Uterus (tissue), 4 donors: Measurements from ENCODE around the gene CACHD1. TPM values are rescaled to one million over a fixed set of nuclear protein-coding genes. Genes with fewer than 3 reads are reported as not detected.

Experiments
- DNase-seq, 2 donors: peaks; one replicate each; pipeline ENCODE4 v3.0.0-alpha.2; 2019 to 2020
- H3K27ac ChIP-seq, 2 donors: fragments of 200-600 bp; sonication (generic); 1 replicate in 1 of 2; 2 replicates in 1 of 2; pipeline ENCODE4 v1.5.1; 2016 to 2018
- H3K27me3 ChIP-seq, 2 donors: fragments of 200-600 bp; sonication (generic); one replicate each; pipeline ENCODE4 v1.5.1; 2018 to 2019; ENCODE audit warnings: control low read depth in 1 of 2
- H3K36me3 ChIP-seq, 2 donors: fragments of 200-600 bp; sonication (generic); one replicate each; pipeline ENCODE4 v1.5.1; 2019; ENCODE audit warnings: control low read depth in 1 of 2
- H3K4me1 ChIP-seq, 2 donors: fragments of 200-600 bp; sonication (generic); one replicate each; pipeline ENCODE4 v1.5.1; 2018 to 2019; ENCODE audit warnings: control low read depth in 1 of 2
- H3K4me3 ChIP-seq, 2 donors: fragments of 200-600 bp; sonication (generic); 1 replicate in 1 of 2; 2 replicates in 1 of 2; pipeline ENCODE4 v1.5.1; 2018 to 2019; ENCODE audit warnings: mild to moderate bottlenecking in 1 of 2
- H3K9me3 ChIP-seq, 2 donors: fragments of 200-600 bp; sonication (generic); one replicate each; pipeline ENCODE4 v1.5.1; 2019; ENCODE audit warnings: control low read depth in 1 of 2
- POLR2A ChIP-seq, 2 donors: fragments of 450-650 bp; IDR thresholded peaks; one replicate each; pipeline ENCODE4 v1.6.1; 2016; ENCODE audit warnings: antibody characterized with exemption in 2 of 2, mild to moderate bottlenecking in 1 of 2, moderate library complexity in 1 of 2
- intact Hi-C: fragments of 100-400 bp; cut with DNase I; formaldehyde crosslinking; loops from one replicate; pipeline ENCODE4 v1.15.1; 2023; ENCODE audit warnings: low total_unique reads
- total RNA-seq, 4 donors: library from RNA; depleted of rRNA in 3 of 4; stranded (reverse); fragments of >200 nt in 3 of 4; gene quantifications; one replicate each; pipeline versions ENCODE4 v1.1.0 to v1.2.4, GENCODE V29; 2014 to 2023
- TF ChIP-seq, protein P1 (sequence below), 4 experiments: fragments of 200-600 bp in 2 of 4; fragments of 450-650 bp in 2 of 4; sonication (generic) in 2 of 4; IDR thresholded peaks; one replicate each; pipeline ENCODE4 v1.5.1; 2016 to 2019; ENCODE audit warnings: antibody characterized with exemption in 4 of 4, mild to moderate bottlenecking in 2 of 4, moderate library complexity in 1 of 4
- donor health status: DM: yes; HTN: yes; CAD: no.

CACHD1 gene
- total RNA-seq, 4 donors from 2014 or later, result 19.2 to 39.9 (median 28.8) TPM

DNA sequence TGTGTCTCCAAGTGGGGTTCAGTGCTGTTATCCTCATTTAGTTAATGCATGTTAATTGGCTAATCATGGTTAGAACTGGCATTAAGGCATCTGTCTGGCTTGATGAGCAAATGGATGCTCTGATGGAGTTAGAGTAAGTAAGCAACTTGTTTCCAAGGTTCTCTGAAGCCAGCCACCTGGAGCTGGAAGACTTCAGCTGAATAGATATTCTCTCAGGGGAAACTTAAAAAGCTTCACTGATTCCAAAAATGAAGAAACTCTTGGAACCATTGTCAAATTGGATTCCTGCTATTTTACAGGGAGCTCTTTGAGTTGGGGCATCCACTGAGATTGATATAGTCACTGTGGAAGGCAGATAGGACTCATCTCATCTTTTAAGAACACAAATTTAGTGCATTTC is 118.9 kb downstream of the CACHD1 start:
- no peak overlapping the region for H3K27ac ChIP-seq
- intact Hi-C loops, result no loop called here
- H3K9me3 ChIP-seq, result no peaks in the 10 kb centered on the region
- DNase-seq, result no peak
- no peaks in the 10 kb centered on the region for H3K4me1 ChIP-seq
- H3K36me3 ChIP-seq, result no peaks in the 10 kb centered on the region
- H3K27me3 ChIP-seq, result no peaks in the 10 kb centered on the region
- no peak for TF ChIP-seq POLR2A (IDR thresholded peaks at IDR 0.05)
- TF ChIP-seq, protein P1, sequence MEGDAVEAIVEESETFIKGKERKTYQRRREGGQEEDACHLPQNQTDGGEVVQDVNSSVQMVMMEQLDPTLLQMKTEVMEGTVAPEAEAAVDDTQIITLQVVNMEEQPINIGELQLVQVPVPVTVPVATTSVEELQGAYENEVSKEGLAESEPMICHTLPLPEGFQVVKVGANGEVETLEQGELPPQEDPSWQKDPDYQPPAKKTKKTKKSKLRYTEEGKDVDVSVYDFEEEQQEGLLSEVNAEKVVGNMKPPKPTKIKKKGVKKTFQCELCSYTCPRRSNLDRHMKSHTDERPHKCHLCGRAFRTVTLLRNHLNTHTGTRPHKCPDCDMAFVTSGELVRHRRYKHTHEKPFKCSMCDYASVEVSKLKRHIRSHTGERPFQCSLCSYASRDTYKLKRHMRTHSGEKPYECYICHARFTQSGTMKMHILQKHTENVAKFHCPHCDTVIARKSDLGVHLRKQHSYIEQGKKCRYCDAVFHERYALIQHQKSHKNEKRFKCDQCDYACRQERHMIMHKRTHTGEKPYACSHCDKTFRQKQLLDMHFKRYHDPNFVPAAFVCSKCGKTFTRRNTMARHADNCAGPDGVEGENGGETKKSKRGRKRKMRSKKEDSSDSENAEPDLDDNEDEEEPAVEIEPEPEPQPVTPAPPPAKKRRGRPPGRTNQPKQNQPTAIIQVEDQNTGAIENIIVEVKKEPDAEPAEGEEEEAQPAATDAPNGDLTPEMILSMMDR (IDR thresholded peaks at IDR 0.05), result no peak
- no peak overlapping the region for H3K4me3 ChIP-seq

DNA sequence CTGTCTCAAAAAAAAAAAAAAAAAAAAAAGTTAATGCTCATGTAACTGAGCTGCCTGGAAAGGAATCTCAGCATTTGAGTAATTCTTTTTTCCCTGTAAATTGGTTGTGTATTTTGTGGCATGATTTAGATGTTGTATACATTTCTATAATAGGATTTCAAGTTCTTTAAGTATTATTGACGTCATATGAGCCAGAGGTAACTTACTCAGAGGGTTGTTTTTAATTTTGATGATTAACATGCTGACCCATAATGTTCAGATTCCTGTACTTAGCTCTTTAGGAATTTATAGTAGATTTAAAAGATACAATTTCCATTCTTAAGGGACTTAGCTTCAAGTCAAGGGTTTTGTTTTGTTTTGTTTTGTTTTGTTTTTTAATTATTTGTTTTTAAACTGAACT is 120.4 kb downstream of the CACHD1 start:
- H3K4me3 ChIP-seq, result no peak overlapping the region
- TF ChIP-seq POLR2A (IDR thresholded peaks at IDR 0.05), result no peak
- TF ChIP-seq, protein P1 (IDR thresholded peaks at IDR 0.05), result no peak
- no peaks in the 10 kb centered on the region for H3K4me1 ChIP-seq
- no peaks in the 10 kb centered on the region for H3K9me3 ChIP-seq
- H3K27ac ChIP-seq, result no peak overlapping the region
- intact Hi-C loops, result no loop called here
- no peaks in the 10 kb centered on the region for H3K27me3 ChIP-seq
- DNase-seq, result no peak
- H3K36me3 ChIP-seq, result no peaks in the 10 kb centered on the region

DNA sequence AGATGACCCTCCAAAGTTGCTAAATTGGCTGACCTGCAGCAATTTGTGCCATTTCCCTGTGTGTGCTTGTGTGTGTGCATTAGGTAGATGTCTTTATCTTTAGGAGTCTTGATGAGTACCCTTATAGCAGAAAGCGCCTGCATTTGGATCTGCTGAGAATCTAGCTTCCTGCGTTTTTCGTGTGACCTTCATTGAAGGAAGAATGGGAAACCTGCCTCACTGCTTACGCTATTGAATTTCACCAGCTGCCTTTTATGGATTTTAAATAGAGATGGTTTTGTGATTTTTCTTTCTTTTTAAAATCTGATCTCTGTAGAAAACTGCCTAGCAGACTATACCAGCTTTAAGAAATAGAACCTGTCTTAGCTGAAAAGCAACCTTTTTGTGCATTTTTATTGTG is 124.5 kb downstream of the CACHD1 start:
- intact Hi-C loops, result no loop called here
- TF ChIP-seq, protein P1 (IDR thresholded peaks at IDR 0.05), result no peak
- TF ChIP-seq POLR2A (IDR thresholded peaks at IDR 0.05), result no peak
- H3K4me3 ChIP-seq, result no peak overlapping the region
- peak overlapping the region; percentile 7 to 17 for H3K27ac ChIP-seq
- no peaks in the 10 kb centered on the region for H3K9me3 ChIP-seq
- H3K4me1 ChIP-seq, result peaks cover 4 to 10% of the 10 kb centered on the region in 2 donors
- H3K36me3 ChIP-seq, result no peaks in the 10 kb centered on the region
- no peak for DNase-seq
- no peaks in the 10 kb centered on the region for H3K27me3 ChIP-seq

DNA sequence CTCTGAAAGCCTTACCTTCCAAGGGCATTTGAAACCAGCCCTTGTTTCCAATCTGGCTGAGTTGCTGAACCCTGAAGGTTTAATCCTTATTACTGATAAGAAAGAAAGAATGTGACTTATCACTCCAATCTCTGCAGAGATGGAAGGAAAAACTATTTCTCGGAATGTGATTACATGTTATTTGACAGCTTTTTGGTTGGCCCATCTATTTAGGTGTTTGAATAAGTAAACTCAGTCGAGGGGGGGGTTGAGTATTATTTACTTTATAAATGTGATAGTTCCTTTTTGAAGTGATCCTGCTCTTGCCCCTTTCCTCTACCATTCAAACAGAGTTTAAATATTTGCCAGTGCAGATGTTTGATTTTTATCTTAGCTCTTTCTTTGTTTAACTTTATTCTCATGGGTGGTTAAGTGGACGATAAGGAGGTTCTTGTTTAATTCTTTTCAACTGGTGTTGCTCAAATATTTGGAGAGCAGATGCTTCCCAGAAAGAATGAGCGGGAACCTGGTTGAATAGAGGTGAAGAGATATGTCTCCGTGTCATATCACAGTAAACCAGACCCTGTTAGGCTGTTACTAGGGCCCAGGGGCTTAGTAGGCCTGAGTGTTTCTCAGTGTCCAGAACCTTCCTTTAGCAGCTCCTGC is 126.1 kb downstream of the CACHD1 start:
- no peaks in the 10 kb centered on the region for H3K9me3 ChIP-seq
- peak overlapping the region; percentile 18 to 35 for H3K27ac ChIP-seq
- TF ChIP-seq, protein P1 (IDR thresholded peaks at IDR 0.05), result no peak
- no peak for TF ChIP-seq POLR2A (IDR thresholded peaks at IDR 0.05)
- no peak overlapping the region for H3K4me3 ChIP-seq
- peaks cover 4 to 10% of the 10 kb centered on the region in 2 donors for H3K4me1 ChIP-seq
- no peak for DNase-seq
- H3K36me3 ChIP-seq, result no peaks in the 10 kb centered on the region
- no peaks in the 10 kb centered on the region for H3K27me3 ChIP-seq
- intact Hi-C loops, result no loop called here

DNA sequence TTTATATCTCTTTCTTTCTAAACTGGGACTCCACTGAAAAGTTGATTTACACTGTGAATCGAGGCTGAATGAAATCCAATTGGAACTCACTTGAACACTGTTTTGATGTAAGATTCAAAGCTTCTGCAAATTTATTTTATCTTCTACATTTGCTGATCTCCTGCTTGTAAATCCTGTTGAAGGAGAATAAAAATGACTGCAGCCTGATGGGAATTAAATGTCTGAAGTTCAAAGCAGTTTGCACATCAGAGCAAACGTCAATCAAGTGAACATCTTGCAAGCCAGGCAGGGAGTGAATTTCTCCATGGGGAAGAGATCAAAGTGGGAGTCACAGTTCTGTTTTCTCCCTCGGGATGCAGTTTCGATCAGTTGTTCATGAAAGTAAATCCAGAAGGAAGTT is 127.2 kb downstream of the CACHD1 start:
- intact Hi-C loops, result no loop called here
- Histone ChIP-seq H3K36me3 (no peaks in the 10 kb centered on the region), H3K9me3 (no peaks in the 10 kb centered on the region), H3K4me1 (peaks cover 4 to 10% of the 10 kb centered on the region in 2 donors), H3K4me3 (no peak overlapping the region), H3K27me3 (no peaks in the 10 kb centered on the region), H3K27ac (peak overlapping the region; percentile 18 to 35)
- no peak for DNase-seq
- TF ChIP-seq, protein P1 (IDR thresholded peaks at IDR 0.05), result no peak
- TF ChIP-seq POLR2A (IDR thresholded peaks at IDR 0.05), result no peak
